HG03439 (cell line): ENCODE data around the gene TMEM184A.

Source experiments
- ATAC-seq: cut with Tn5 transposase; IDR thresholded peaks from one replicate; pipeline ENCODE4 v1.9.1; 2021; ENCODE audit warnings: mild to moderate bottlenecking, moderate library complexity; ENCODE audit not compliant: unreplicated experiment

Gene TMEM184A

DNA sequence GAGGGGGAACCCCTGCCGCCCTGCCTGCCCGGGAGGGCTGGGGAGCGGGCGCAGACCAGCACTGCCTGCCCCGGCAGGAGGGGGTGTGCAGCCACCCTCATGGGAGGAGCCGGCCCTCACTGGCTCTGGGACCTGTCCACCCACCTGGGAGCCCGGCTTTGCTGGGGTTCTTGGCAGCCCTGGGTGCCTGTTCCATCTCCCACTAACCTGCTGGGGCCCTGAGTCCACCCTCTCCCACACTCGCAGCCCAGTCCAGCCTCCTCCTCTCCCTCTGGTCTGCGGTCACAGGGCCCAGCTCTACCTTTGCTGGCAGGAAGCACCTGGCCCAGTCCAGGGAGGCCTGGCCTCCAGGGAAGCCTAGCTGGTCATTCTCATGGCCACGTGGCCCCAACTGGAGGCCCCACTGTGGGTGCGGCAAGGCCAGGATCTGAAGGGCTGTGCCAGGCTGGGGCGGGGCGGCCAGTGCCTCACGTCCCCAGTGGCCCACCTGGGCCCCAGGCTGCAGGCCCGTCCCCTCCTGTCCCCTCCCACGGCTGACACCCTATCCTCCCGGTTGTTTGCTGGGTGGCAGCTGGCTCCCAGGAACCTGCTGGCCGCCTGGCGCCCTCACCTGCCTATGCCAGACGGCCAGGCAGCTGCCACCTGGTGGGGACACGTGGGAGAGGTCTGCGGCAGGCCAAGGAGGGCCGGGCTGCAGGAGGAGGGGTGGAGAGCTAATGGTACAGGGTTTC lies at the start of gene TMEM184A:
TSS of gene TMEM184A (minus strand) at position 393 of the 731 bp plus-strand sequence. CDS start 721 bp downstream, outside the sequence.
- ATAC-seq = no peak

DNA sequence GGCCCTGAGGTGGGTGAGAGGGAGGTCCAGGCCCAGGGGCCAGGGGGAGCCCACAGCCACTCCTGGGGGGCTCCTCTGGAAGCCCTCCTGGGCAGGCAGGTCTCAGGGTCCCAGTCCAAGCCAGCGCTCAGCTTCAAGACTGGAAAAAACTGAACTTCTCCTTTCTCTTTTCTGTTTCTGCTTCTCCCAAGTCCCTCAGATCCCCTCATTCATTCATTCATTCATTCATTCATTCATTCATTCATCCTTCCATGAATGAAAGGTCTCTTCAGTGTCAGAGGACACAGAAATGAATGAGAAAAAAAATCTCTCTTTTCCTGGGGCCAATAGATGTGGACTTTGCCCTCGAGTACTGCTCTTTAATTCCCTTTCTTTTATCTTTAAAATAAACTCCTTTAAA lies 48.4 kb upstream of the TMEM184A start:
- ATAC-seq = no peak

DNA sequence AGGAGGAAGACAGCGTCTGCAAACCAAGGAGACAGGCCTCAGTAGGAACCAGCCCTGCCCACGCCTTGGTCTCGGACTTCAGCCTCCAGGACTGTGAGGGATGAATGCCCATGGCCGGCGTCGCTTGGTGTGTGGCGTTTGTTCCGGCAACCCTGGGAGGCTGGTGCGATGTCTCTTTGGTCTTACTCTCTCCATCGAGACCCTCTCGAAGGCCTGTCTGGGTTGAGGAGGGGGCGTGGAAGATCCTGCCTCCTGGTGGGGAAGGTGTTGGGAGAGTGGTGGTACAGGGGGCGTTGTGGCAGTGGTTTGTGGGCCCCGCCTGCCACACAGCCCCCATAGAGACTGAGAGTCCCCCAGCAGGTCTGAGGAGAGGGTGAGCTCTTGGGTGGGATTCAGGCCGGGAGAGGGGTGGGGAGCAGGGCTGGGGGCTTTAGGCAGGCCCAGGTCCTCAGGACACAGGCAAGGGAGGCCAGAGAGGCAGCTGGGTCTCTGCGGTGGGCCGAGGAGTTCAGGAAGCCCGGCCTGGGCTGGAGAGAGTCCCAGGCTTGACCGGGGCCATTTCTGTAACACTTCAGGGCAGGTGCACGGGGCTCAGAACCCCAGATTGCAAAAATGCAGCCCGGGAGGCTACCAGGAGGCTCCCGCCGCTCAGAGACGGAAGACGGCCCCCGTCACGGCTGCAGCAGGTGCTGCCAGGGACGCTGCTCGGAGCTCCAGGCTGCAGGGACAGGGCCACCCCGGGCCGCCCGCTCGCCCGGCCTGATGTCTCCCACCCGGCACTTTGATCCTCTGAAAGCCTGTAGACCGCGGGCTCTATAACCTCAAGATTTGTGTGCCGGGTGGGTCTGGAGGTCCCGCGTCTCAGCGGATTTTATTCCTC lies 47.6 kb upstream of the TMEM184A start:
- no peak for ATAC-seq

DNA sequence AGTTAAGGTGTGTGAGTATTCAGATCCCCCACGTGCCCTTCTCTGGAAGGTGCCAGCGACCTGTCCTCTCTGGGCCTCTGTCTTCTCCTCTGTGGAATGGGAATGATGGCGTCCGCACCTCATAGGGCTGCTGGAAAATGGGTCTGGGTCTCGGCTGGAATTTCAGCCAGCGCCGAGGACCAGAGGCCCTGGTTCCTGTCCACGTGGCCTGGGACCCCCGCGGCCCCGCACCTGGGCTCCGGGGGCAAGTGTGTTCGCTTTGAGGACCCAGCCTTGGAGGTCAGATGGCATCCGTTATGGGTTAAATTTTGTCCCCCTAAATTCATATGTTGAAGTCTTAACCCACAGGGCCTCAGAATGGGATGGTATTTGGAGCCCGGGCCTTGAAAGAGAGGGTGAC lies 46.4 kb upstream of the TMEM184A start:
- ATAC-seq = no peak

DNA sequence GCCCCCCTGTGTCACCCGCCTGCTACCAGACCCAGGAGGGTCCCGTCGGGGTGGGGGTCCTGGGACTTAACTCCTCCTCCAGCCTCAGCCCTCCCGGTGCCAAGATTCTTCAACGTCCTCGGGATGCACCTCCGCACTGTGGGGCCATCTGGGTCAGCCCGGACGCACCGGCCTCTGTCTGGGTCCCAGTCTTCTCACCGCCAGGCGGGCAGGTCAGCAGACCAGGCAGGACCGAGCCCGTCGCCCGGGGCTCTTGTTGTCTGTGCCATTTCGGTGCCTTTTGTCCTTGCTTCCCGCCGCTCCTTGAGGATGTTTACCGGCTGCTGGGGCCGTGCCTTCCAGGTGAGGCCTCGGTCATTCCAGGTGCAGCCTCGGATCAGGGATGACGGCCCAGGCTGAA lies 46.0 kb upstream of the TMEM184A start:
- ATAC-seq = no peak

DNA sequence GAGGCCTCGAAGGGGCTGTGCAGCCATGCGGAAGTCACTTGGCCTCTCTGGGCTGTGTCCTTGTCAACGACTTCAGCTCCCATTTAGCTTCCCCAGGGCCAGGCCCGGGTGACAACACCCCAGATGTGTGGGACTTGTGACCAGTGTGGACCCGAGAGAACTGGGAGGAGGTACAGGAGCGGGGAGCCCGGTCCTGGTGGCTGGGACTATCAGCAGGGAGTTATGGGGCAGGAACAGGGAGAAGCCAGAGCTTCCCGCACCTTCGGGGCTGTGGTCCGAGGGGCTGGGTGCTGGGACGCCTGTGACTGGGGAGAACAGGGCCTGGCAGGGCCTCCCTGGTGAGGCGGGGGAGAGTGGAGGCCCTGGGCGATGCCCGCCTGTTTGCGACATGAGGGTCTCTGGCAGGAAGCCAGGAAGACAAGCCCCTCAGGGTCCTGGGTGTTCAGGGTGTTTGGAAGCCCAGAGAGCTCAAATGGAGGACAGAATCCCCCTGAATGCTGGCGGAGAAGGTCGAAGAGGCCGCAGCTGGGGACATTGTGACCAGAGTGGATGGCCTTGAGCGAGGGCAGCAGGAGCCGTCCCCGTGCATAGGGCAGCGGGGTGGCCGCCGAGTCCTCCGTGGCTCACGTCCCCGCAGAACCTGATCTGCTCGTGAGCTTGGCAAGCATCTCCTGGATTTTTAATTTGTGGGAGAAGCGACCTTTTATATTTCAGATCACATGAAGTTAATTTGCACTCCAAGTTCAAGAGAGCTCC lies 43.8 kb upstream of the TMEM184A start:
- ATAC-seq = no peak

DNA sequence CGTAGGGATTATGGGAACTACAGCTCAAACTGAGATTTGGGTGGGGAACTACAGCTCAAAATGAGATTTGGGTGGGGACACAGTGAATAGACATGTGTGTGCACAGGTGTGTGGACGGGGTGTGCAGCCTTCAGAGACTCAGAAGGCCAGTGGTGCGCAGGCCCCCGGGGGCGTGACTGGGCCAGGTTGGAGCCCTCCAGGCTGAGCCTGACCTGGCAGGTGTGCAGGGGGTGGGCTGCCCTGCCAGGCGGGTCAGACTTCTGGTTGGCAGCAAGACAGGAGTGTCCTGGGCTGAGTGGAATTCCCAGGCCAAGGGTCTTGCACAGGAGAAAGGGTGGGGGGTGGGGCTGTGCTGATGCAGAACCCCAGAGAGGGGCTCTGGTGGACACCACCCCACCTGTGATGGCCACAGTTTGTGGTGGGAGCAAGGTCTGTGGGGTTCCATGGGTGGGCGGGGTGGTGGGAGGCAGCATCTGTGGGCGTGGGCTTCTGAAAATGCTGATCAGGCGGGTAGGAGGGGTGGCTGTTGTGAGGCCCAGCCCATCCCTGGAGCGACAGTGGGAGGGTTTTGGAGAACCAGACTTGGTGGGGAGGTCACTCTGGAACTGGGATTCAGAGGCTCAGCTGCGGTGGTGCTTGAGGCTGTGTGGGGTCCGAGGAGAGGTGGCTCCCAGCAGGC lies 43.1 kb upstream of the TMEM184A start:
- no peak for ATAC-seq

DNA sequence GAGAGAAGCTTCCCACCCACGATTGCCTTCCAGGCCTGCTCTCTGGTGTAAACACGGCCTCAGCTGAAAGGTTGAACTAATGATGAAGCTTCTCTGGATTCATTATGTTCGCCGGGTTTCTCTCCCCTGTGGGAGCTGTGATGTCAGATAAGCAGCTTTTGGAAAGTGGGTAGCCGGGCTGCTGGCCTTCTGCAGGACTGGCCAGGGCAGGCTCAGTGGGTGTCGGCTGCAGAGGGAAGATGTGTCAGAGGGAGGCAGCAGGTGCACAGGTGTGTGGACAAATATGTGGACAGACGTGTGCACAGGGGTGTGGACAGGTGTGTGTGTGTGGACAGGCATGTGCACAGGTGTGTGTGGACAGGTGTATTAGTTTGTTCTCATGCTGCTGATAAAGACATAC lies 42.3 kb upstream of the TMEM184A start:
- ATAC-seq = no peak

DNA sequence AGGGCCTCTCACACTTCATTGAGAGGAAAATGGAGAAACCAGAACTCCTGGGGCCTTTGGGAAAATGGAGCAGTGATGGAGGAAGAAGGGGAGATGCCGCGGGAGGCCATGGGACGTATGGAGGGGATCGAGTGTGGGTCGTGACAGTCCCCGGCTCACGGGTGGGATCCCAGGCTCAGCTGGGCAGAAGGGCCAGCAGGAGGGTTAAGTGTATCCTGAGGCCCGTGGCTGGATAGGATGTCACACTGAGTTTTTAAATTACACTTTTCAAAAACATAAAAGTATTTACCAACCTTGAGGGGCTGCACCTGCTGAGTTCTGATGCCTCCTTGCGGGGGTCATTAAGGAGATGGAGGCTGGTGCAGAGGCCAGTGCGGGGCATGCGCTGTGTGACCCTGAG lies 41.8 kb upstream of the TMEM184A start:
- ATAC-seq = no peak

DNA sequence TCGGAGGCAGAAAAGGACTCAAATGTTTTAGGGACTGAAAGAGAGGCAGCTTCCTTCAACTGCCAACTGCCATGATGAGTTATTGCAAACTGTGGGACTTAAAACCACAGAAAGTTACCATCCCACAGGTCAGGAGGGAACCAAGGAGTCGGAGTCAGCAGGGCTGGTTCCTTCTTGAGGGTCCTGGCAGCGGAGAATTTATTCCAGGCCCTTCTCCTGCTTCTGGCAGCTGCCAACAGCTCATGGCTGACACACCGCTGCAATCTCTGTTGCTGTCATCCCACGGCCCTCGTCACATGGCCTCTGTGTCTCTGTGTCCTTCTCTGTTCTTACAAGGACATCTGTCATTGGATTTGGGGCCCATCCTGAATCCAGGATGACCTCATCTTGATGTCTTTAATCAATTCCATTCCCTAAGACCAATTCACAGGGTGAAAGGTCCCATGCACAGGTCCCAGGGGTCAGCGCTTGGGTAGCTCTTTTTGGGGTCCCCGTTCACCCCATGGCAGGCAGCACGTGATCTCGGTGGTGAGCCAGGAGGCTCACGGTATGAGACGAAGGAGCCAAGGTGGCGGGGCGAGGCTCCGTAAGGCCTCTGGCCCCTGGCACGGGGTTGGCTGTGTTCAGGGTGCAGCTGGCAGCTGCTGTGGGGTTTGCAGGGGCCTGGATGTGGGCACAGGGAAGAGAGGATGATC lies 41.2 kb upstream of the TMEM184A start:
- ATAC-seq = no peak

DNA sequence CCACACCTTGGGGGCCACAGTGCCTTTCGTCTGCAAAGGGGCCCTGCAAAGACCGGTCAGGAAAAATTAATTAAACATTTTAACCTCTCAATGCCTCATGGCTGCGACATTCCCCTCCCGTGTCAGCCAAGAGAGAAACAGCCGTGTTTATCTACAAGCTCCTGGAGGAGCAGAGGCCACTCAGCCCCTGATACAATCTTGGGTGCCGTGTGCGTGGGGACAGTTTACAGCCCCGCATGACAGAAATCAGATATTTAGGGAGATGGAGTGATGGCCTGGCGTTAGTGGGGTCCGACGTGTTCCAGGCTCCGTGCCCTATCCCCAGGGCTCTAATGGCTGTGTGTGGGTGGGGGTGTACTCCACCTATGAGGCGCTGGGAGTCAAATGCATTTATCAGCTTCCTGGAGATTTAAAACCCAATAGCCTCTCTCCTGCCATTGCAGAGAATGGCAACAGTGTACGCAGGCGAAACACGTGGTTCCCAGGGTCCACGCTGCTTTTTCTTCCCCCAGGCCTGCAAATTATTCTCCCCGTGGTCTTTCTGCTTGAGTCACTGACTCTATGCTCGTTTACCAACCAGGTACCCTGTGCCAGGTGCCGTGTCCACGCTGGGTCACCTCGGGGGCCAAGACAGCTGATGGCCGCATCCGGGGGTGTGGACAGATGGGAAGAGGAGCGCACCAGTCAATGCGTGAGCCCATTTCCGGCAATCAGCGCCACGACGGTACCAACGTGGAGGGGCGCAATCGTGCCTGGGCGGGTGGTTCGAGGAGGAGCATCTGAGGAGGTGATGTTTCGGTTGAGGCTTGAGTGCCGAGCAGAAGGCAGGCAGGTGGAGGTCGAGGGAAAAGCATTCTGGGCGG lies 40.4 kb upstream of the TMEM184A start:
- ATAC-seq = no peak

DNA sequence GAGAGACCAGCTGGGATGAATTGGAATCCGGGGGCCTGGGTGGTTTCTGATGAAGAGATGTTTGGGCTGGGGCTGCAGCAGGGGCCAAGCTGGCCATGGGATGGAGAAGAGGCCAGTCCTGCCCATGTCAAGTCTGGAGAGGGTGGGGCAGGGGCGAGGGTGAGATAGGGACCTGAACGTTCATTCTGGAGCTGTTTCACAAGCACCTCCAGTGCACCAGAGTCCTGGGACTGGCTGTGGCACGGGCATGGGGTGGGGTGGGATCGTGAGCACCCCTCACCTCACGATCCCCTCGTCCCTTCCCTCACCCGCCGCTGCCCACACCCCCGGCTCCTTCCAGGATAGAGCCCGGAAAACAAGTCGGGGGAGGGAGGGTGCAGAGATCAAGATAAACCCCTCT lies 39.6 kb upstream of the TMEM184A start:
- no peak for ATAC-seq

DNA sequence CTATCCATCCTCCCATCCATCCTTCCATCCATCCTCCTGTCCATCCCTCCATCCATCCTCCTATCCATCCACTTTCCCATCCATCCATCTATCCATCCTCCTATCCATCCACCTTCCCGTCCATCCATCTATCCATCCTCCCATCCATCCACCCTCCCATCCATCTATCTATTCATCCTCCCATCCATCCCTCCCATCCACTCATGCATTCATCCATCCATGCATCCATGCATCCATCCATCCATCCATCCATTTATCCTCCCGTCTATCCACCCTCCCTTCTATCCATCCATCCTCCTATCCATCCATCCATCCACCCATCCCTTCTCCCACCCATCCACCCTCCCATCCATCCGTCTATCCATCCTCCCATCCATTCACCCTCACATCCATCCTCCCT lies 39.0 kb upstream of the TMEM184A start:
- no peak for ATAC-seq

DNA sequence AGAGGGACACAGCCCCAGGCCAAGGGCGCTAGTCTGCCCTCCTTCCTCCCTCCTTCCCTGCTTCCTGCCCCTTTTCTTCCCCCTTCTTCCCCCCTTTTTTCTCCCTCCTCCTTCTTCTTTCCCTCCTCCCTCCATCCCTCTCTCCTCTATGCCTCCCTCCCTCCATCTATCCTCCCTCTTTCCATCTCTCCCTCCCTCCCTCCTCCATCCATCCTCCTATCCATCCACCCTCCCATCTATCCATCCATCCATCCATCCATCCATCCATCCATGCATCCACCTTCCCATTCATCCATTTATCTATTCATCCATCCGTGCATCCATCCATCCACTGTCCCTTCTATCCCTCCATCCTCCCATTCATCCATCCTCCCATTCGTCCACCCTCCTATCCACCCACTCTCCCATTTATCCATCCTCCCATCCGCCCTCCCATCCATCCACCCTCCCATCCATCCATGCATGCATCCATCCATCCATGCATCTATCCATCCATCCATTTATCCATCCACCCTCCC lies 38.0 kb upstream of the TMEM184A start:
- no peak for ATAC-seq

DNA sequence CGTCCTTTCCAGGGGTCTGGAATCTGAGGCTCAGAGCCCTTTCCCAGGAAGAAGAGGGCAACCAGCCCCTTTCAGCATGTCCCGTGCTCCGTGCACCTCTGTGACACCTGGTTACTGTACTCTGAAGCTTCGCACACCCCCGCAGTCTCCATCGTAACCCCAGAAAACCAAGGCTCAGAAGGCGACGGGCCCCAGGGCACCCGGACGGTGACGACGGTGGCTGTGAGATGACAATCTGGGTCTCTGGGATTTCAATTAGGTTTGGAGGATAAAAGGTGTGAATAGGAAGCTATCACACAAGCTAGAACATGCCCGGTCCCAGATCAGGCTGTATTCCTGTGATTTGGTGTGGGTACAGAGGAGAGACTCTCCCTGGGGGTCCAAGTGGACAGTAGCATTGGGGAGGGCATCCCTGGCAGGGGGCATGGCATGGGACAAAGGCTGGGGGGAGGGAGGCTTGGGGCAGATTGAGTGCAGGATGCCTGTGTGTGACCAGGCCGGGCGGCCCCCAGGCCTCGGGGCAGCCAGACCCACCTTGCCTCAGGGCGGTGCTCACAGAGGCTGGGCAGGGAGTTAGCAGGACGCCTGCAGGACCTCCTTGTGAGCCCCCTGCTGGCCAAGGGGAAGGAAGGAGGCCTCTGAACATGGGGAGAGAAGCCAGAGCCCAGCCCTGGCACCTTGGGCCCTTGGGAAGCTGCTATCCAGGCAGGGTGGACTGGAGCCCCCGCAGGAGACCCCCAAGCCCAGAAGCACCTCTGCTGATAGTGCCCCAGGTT lies 37.3 kb upstream of the TMEM184A start:
- ATAC-seq = no peak

DNA sequence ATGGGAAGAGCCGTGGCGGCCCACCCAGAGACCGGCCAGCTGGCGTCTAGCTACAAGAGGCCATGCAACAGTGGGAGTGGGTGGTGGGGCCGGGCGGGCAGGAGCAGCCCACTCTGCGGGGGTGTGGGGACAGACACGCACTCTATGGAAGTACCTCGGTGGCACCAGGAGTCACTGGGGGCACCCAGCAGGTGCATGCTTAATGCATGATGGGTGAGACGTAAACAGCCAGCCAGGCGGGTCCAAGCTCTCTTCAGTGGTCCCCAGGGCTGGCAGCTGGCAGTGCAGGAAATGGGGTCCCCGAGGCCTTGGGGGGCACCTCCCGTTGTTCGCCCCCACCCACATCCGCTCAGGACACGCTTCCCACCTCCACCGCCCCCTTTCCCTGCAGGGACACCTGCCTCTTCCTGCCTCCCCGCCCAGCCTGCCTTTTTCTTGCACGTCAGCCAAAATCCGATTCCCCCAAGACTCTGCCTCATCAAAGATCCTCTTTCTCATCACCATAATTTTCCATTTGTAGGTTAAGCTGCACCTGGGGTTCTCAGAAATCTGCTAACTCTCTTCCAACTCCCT lies 36.4 kb upstream of the TMEM184A start:
- ATAC-seq = no peak

DNA sequence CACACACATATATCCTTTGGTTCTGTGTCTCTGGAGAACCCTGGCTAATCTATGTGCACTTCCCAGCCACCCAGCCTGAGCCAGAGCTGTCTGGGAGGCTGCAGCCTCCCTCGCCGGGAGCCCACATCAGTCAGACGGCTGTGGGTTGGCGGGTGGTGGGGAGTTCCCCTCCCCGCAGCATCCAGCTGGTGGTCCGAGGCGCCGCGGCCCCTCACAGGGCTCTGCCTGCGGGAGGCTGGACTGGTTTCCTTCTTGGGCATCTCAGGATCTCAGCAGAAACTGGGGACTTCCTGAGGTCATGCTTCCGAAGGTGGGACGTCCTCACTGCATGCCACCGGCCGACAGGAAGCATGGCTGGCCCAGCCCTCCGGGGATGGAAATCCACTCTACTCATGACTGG lies 35.9 kb upstream of the TMEM184A start:
- no peak for ATAC-seq

DNA sequence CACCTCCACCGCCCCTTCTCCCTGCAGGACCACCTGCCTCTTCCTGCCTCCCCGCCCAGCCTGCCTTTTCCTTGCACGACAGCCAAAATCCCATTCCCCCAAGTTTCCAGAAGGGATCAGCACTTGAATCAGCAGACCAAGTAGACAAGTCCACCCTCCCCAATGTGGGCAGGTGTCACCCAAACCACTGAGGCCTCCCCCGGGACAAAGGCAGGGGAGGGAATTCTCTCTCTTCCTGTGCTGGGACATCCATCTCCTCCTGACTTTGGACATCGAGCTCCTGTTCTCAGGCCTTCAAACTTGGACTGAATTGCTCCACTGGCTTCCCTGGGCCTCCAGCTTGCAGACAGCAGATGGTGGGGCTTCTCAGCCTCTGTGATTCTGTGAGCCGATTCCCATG lies 35.4 kb upstream of the TMEM184A start:
- ATAC-seq = no peak
